Stimulated activated CD8-positive, alpha-beta memory T cell treated with anti-CD3 and anti-CD28 coated beads, Interleukin-4, amount 100 ng/mL, for 4 hours (primary cell): Measurements from ENCODE around the gene MRPS12.
"Not testable (repeated sequence)": the region's sequence is repeated elsewhere in the genome, so short reads cannot be mapped to it uniquely, and the experiment has no call there.

Experiments
- DNase-seq, 2 donors: peaks; one replicate each; pipeline ENCODE4 v3.0.0-alpha.2; 2020; ENCODE audit warnings: low read depth in 2 of 2, low spot score in 1 of 2

MRPS12 gene

DNA sequence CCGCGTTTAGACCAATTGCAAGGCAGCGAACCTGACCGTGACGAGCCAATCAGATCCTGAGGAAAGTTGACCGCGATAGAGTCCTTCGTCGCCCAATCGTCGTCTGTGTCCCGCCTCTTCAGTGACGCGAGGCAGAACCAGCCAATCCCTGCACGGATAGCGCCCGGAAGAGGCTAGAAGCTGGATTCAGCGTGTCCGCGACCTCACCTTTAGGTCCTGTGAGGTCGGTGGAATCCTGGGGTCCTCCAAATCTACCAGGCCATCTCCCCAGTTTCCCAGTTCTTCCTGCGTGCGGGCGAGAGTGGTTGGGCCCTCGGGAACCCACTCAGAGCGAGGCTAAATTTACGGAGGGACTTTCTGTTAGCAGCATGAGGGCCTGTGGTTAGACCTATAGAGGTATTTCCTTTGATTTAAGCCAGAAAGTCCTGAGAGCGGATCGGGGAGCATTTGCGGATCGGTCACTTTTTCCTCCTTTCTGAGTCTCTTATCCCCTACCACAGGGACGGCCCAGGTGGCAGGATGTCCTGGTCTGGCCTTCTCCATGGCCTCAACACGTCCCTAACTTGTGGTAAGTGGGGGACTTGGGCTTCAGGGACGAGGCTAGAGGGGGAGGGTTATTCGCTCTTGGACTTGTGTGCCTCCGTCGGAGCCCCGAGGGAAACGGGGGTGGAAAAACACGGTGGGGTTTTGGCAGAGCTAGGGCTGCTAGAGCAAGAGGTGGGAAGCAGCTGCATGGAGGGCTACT is at the start of gene MRPS12:
TSS of gene MRPS12 (plus strand) at position 169 of the 745 bp plus-strand sequence. CDS start at position 520, 351 bp downstream.
- peak; percentile 93 to 96 for DNase-seq

DNA sequence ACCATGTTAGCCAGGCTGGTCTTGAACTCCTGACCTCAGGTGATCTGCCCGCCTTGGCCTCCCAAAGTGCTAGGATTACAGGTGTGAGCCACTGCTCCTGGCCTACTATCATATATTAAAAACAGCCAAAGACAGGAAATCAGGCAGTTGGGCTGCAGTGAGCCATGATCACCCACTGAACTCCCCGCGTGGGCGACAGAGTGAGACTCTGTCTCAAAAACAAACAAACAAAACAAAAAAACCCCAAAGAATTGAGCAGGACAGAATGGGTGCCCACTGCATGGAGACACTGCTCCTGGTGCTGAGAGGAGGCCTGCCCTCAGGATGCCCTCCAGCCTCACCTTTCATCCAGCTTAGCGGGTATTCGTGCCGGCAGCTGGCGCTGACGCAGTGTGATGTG is 47.5 kb upstream of the MRPS12 start:
- no peak for DNase-seq

DNA sequence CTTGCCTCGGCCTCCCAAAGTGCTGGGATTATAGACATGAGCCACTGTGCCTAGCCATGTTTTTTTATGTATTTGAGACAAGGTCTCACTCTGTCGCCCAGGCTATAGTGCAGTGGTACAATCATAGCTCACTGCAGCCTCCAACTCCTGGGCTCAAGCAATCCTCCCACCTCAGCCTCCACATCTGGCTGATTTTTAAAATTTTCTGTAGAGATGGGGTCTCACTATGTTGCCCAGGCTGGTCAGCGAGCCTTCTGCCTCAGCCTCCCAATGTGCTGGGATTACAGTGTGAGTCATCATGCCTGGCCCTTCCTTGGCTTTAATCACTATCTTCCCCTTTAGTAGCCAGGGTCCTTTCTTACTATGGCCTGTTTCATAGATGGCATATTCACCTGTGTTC is 46.1 kb upstream of the MRPS12 start:
- DNase-seq, result not testable (repeated sequence)

DNA sequence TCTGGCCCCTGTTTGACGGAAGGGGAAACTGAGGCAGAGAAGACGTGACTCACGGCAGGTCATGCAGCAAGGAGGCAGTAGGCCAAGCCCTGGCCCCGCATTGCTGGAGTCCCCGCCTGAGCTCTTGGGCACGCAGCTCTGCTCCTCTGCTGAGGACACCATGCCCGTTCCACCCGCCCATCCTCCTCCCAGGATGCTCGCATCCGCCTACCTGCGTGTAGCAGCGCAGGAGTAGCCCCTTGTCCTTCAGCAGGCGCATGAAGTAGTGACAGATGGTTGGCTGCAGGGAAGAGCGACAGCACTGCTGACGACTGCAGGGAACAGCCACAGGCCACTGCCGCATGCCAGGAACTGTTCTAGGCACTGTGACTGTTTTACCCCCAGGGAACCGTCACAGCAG is 41.9 kb upstream of the MRPS12 start:
- no peak for DNase-seq

DNA sequence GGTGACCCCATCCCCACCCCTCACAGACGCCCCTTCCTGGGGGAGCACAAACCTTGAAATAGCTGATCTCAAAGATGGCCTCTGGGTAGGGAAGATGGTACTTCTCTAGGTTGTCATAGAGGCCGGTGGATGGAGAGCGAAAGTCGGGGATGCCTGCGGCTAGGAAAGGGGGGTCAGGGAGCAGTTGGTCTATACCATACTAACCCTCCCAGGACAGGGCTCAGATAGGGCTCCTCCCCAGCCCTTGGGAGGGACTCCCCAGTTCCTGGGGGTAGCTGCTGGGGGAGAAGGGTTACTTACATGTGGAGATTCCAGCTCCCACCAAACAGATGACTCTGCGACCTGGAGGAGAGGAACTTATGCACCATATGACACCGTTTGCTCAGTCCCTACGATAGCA is 40.9 kb upstream of the MRPS12 start:
- no peak for DNase-seq

DNA sequence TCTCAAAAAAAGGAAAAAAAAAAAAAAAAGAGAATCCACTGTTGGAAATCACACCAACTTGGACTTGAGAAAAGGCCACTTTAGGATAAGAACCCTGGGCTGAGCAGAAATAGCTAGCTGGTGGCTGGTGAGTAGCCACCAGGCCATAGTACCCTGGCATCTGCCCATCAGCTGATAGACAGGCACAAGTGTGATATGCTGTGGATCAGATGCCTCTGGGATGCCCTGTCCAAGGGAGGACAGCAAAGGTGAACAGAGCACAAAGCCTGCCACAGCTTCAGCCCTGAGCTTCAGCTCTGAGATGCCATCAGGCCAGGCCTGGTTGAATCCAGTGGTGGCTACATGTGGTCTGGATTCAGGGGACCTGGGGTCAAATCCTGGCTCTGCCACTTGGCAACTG is 40.1 kb upstream of the MRPS12 start:
- DNase-seq, result no peak

DNA sequence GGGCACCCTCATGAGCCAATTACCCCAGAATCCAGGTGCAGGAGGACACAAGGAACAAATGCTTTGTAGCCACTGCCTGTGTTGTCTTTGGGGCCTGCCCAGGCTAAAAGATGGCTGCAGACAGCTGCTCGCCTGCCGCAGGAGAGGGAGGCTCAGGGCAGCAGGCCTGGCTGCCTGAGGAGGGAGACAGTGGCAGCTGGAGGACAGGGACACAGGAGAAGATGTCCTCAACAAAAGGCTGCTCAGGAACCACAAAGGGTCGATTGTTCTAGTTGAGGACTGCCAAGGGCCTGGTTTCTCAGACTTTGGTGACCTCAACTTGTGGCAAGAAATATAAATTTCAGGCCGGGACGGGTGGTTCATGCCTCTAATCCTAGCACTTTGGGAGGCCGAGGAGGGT is 39.0 kb upstream of the MRPS12 start:
- no peak for DNase-seq

DNA sequence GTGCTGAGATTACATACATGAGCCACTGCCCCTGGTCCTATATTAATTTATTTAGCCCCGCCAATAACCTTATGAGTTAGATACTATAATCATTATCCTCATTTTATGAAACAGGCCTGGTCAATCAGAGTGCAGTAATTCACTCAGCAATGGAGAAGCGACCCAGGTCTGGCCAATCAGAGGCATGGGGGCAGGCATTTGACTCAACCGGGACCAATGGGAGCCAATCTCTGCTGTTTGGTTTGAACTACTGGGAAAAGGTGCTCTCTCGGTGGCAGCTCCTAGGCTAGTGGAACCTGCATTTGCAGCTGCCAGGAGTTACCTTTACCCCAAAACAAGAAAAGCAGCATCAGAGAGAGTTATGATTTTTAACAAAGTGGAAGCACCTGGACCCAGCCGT is 37.9 kb upstream of the MRPS12 start:
- DNase-seq, result no peak

DNA sequence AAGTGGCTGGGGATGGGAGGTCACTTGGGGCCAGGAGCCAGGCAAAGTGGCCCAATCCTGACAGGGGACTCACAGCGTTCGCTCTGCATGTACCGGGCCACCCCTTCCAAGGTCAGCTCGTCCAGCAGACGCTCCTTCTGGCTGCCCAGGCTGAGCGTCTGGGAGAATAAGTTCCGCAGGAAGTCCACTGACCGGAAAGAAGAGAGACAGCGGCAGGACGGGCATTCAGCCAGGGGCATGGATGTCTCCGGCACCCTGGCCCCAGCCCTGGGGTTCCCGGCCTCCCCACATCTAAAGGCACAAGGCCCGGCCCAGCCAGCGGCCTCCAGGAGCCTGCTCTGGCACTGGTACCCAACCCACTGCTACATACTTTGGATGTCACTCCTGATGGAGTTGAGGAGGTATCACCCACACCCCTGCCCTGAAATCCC is 37.4 kb upstream of the MRPS12 start:
- DNase-seq, result no peak

DNA sequence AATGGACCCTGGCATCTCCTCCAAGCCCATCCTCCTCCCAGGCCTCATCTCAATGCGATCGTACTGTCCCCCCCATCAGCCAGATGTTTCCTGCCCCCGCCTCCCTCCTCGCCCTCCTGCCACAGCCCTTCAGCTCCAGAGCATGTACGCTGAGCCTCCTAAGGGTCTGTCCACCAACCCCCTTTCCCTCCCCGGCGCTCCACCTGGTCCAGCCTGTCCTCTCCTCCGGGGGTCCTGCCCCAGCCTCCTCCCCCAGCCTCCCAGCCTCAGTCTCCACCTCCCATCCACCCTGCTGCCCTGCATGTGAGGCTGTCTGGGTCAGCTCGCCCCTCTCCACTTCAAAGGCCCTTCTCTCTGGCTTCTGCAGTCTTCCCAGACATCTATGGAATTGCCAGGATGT is 35.8 kb upstream of the MRPS12 start:
- no peak for DNase-seq

DNA sequence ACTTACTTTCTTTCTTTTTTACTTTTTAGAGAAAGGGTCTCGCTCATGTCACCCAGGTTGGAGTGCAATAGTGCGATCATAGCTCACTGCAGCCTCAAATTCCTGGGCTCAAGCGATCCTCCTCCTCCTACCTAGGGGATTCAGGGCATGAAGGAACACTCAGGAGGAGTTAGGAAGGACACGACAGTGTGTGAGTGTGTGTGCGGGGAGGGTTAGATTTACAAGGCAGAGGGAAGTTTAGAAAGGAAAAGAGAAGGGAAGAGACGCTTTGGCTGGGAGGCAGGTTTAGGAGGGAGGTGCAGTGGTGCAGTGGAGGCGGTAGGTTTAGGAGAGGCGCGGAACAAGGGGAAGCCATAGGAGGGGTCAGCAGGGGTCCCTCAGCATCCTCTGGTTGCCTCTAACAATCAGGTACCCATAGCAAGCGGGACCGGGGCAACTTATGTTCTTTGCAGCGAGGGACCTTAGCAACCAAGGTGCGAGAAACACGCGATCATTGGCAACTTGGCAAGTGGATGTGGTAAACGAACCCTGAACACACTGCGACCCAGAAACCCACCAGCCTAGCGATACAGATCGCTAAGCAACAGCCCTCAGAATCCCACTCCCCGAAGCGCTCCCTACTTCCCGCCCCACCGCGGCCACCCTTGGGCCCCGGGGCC is 31.8 kb upstream of the MRPS12 start:
- DNase-seq, result no peak

DNA sequence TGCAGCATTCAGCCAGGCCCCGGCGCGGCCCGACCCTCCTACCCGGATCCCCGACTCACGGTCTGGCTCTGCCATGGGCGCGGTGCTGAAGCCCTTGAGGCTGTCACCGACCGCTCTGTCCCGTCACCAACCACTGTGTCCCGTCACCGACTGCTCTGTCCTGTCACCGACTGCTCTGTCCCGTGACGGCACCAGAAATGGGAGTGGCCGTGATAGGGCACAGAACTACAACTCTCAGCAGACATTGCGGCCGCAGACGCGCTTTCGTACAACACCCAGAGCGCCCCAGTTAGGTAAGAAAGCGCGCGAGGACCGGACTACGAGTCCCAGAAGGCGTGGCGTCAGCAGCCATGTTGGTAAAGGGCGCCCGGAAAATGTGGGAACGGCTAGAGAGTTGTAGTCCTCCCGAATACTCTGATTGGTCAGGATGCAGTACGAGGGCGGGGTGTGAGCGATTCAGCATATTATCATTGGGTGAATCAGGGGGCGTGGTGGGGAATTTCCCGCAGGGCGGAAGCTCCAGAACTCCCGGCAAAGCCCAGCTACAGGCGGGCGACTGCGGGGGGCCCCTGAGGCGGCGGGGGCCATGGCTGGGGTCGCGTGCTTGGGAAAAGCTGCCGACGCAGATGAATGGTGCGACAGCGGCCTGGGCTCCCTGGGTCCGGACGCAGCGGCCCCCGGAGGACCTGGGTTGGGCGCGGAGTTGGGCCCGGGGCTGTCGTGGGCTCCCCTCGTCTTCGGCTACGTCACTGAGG is 31.1 kb upstream of the MRPS12 start, which contains the start of the genes NFKBIB and SIRT2:
TSS of gene NFKBIB (plus strand) at position 523 of the 755 bp plus-strand sequence. CDS start at position 587, 64 bp downstream.
TSS of gene SIRT2 (minus strand) at position 172 of the 755 bp plus-strand sequence. CDS start at position 75, 97 bp downstream.
- peak; percentile 98 to 99 for DNase-seq

DNA sequence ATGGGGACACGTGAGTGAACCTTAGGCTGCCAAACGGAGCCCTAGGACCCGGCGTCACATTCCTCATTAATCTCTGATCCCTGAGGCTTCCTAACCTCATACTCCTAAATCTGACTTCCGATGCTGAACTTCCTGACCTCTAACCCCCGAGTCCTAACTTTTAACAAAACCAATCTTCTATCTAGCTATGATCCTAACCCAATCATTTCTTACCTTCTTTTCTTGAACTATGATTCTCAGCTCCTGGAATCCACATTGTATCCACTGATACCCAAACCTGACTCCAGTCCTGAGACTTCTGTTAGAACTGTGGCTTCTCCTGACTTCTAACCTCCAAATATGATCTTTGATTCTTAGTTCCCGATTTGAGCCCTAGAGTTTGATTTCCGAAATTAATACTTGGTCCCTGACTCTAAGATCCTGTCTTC is 30.5 kb upstream of the MRPS12 start:
- DNase-seq, result no peak

DNA sequence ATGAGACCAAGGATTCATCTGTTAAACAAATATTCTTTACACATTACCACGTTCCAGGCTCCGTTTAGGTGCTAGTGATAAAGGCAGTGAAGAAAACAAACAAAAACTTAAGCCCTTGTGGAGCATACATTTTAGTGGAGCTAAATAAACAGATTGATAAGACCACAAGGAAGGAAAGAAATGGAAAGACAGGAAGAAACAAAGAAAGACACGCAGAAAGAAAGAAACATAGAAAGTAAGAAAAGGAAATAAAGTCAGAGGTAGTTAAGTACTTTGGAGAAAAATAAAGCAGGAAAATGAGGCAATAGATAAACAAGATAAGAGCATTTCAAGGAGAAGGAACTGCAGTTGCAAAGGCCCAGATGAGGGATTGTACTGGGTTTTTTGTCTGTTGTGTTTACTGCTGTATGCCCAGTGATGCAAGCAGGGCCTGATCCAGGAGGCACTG is 30.0 kb upstream of the MRPS12 start:
- no peak for DNase-seq

DNA sequence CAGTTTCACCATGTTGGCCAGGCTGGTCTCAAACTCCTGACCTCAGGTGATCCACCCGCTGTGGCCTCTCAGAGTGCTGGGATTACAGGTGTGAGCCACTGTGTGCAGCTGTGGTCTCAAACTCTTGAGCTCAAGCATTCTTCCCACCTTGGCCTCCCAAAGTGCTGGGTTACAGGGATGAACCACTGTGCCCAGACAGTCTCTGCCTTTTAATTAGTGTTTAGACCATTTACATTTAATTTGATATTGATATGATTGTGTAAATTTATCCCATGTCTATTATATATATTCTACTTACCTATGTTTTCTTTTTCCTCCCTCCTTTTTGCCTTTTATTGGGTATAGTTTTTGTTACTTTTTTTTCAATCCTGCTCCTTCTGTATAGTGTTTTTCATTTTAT is 29.1 kb upstream of the MRPS12 start:
- DNase-seq, result no peak

DNA sequence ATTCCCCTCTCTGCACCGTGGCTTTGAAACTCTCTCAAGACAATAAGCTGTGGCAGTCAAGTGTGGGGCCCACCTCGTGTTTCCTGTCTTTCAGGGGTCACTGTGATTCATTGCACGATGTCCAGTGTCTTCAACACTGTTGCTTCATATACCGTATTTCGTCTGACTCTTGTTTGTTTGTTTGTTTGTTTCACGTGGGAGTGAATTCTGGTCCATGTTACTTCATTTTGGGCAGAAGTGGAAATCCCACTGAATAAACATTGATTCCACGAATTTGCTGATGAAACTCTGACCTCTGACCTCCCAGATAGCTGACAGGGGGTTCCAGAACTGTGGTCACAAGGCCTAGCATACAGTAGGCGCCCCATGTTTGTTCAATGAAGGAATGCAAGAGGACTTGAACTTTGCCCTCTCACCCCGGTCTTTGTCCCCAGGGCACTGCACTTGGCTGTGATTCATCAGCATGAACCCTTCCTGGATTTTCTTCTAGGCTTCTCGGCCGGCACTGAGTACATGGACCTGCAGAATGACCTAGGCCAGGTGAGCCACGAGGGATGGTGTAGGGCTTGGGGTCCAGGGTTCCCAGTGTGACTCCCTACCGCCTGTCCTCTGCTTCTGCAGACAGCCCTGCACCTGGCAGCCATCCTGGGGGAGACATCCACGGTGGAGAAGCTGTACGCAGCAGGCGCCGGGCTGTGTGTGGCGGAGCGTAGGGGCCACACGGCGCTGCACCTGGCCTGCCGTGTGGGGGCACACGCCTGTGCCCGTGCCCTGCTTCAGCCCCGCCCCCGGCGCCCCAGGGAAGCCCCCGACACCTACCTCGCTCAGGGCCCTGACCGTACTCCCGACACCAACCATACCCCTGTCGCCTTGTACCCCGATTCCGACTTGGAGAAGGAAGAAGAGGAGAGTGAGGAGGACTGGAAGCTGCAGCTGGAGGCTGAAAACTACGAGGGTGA is 25.9 kb upstream of the MRPS12 start:
- no peak for DNase-seq

DNA sequence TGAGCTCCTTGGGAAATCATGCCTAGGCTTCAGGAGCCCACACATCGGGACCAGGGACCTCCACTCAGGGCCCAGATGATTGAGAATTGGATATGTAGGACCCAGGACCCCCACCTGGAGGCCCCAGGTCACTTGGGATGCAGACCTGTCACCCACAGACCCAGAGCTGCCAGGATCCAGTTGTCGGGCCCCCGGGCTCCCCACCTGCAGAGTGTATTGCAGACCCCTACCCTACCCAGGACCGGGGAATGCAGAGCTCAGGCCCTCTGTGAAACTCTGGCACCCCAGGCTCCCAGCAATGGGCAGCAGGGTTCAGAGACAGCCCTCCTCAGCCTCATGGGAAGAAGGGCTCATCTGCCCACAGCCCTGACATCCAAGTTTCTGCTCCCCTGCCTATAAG is 25.1 kb upstream of the MRPS12 start:
- no peak for DNase-seq

DNA sequence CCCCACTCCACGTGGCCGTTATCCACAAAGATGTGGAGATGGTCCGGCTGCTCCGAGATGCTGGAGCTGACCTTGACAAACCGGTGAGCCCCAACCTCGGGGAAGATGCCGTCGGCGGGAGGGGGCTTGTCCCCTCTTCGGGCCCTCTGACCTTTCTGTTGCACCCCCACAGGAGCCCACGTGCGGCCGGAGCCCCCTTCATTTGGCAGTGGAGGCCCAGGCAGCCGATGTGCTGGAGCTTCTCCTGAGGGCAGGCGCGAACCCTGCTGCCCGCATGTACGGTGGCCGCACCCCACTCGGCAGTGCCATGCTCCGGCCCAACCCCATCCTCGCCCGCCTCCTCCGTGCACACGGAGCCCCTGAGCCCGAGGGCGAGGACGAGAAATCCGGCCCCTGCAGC is 23.5 kb upstream of the MRPS12 start:
- no peak for DNase-seq

DNA sequence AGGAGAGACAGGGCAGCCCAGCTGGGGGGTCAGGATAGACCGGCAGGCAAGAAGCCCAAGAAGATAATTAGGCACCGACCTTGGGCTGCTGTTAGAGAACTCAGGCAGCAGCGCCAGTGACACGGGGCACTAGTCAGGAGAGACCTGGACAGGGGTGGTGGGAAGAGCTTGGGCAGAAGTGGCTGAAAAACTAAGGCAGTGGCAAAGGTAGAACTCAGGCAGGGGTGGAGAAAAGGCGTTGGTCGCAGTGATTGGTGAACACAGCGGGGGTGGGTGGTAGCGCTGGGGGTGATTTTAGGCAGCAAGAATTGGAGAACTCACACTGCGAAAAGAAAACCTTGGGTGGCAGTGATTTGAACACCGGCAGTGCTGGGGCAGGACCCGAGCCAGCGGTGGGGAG is 23.1 kb upstream of the MRPS12 start:
- DNase-seq, result no peak

DNA sequence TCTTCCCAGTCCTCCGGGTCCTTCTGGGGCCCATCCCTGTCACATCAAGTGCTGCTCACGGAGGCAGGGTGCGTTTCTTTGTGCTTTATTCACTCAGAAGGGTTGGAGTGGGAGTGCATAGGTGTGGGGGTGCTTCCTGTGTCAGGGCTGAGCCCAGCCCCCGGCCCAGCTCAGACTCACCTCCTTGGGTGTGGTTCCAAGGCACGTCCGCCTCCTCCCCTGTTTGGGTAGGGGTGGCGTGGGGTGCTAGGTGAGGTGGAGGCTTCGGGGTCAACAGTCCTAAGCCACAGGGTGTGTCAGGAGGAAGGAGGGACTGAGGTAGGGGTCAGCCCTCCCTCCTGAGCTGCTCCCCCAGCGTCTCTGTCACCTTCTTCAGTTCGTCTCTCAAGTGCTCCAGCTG is 21.8 kb upstream of the MRPS12 start:
- DNase-seq, result no peak

DNA sequence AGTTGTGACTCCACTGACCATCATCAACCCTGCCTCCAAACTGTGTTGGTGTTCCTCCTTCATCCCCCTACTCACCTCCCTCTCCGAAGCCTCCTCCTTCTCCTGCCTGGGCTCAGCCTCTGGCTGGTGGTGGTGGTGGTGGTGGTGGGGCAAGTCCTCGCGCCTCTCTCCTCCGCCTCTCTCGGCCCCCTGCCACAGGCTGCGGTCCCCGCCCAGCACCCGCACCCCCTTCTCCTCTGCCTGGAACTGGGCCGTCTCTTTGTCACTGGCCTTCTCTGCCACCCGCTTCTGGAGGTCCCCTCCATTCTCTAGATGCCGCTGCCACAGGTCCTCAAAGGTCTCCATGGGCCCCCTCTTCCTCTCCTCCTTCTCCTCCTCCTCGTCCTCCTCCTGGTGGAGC is 20.3 kb upstream of the MRPS12 start:
- DNase-seq, result no peak
